K562 (cell line): ENCODE data around the gene PIK3CA. TPM values are rescaled to one million over a fixed set of nuclear protein-coding genes. Genes with fewer than 3 reads are reported as not detected.
A peak's percentile ranks its signal among the peaks of the same experiment; 100 is the strongest.

Experiments used
- ATF7 ChIP-seq: fragments of 450-650 bp; IDR thresholded peaks from 2 replicates; pipeline ENCODE4 v1.7.1; 2014; ENCODE audit warnings: mild to moderate bottlenecking, moderate library complexity
- CAMTA2 ChIP-seq: fragments of 250-450 bp; sonication (Bioruptor Pico); conservative IDR thresholded peaks from 2 replicates; pipeline ENCODE4 v1.5.1; 2022
- CBFA2T2 ChIP-seq: fragments of 450-650 bp; conservative IDR thresholded peaks from 2 replicates; pipeline ENCODE4 v1.6.1; 2017; ENCODE audit warnings: mild to moderate bottlenecking
- CBX1 ChIP-seq: sonication (generic); IDR thresholded peaks from 2 replicates; pipeline ENCODE4 v1.6.1; 2016; ENCODE audit warnings: antibody characterized with exemption, low read depth, mild to moderate bottlenecking
- DDX20 ChIP-seq: fragments of 450-650 bp; IDR thresholded peaks from 2 replicates; pipeline ENCODE4 v1.6.1; 2016; ENCODE audit warnings: missing genetic modification characterization, low read depth, mild to moderate bottlenecking, missing compliant biosample characterization, moderate library complexity
- EHMT2 ChIP-seq: fragments of 450-650 bp; IDR thresholded peaks from 2 replicates; pipeline ENCODE4 v1.6.1; 2018; ENCODE audit warnings: antibody characterized with exemption
- EP300 ChIP-seq: IDR thresholded peaks from 2 replicates; pipeline ENCODE4 v1.6.1; 2012; ENCODE audit warnings: low read length, improper control_type of control experiment
- FOSL1 ChIP-seq: fragments of 200-800 bp; sonication (Bioruptor generic); conservative IDR thresholded peaks from 2 replicates; pipeline ENCODE4 v1.6.1; 2016; ENCODE audit warnings: missing genetic modification characterization, missing compliant biosample characterization
- FOXA3 ChIP-seq, 2 experiments: fragments of 450-650 bp in 1 of 2; sonication (generic) in 1 of 2; formaldehyde crosslinking; IDR thresholded peaks in 1 of 2; conservative IDR thresholded peaks in 1 of 2; 2 replicates each; pipeline versions ENCODE4 v1.4.0 to v1.8.0; 2020 to 2022; ENCODE audit warnings: mild to moderate bottlenecking in 2 of 2, missing genetic modification reagents in 1 of 2
- ID3 ChIP-seq, 2 experiments: fragments of 250-450 bp in 1 of 2; fragments of 450-650 bp in 1 of 2; sonication (Bioruptor Pico) in 1 of 2; IDR thresholded peaks; 2 replicates each; pipeline versions ENCODE4 v1.6.1 to v1.8.0; 2016 to 2021; ENCODE audit warnings: mild to moderate bottlenecking in 2 of 2, moderate library complexity in 2 of 2, missing compliant biosample characterization in 1 of 2, missing genetic modification characterization in 1 of 2
- MECOM ChIP-seq: fragments of 250-450 bp; sonication (Bioruptor Pico); IDR thresholded peaks from 2 replicates; pipeline ENCODE4 v1.8.0; 2022; ENCODE audit warnings: inconsistent platforms
- MNT ChIP-seq, 2 experiments: fragments of 450-650 bp; conservative IDR thresholded peaks; 2 replicates each; pipeline ENCODE4 v1.6.1; 2017; ENCODE audit warnings: mild to moderate bottlenecking in 2 of 2, moderate library complexity in 2 of 2
- NCOR1 ChIP-seq: fragments of 450-650 bp; IDR thresholded peaks from 2 replicates; pipeline ENCODE4 v1.6.1; 2016; ENCODE audit warnings: mild to moderate bottlenecking, moderate library complexity
- RUNX1 ChIP-seq: sonication (generic); IDR thresholded peaks from 2 replicates; pipeline ENCODE4 v1.6.1; 2016; ENCODE audit warnings: antibody characterized with exemption, low read depth
- SMAD4 ChIP-seq: fragments of 250-450 bp; sonication (Bioruptor Pico); conservative IDR thresholded peaks from 2 replicates; pipeline ENCODE4 v1.8.0; 2021; ENCODE audit warnings: inconsistent platforms, mild to moderate bottlenecking, moderate library complexity
- SMARCB1 ChIP-seq: IDR thresholded peaks from 2 replicates; pipeline ENCODE4 v1.6.1; 2011; ENCODE audit warnings: improper control_type of control experiment, low read depth; ENCODE audit not compliant: insufficient read length
- TBL1XR1 ChIP-seq, 2 experiments: IDR thresholded peaks; 2 replicates each; pipeline ENCODE4 v1.6.1; 2012; ENCODE audit warnings: improper control_type of control experiment in 2 of 2, low read length in 2 of 2, mild to moderate bottlenecking in 1 of 2
- TEAD4 ChIP-seq, 2 experiments: sonication (generic) in 1 of 2; formaldehyde crosslinking in 1 of 2; IDR thresholded peaks; 2 replicates each; pipeline versions ENCODE4 v1.6.1 to v1.8.0; 2012 to 2022; ENCODE audit warnings: borderline replicate concordance in 1 of 2, inconsistent platforms in 1 of 2, low read length in 1 of 2, mild to moderate bottlenecking in 1 of 2, missing genetic modification reagents in 1 of 2
- TRIM24 ChIP-seq, 2 experiments: fragments of 450-650 bp; IDR thresholded peaks; 2 replicates each; pipeline ENCODE4 v1.6.1; 2016
- ZFX ChIP-seq: sonication (generic); formaldehyde crosslinking; IDR thresholded peaks from 2 replicates; pipeline ENCODE4 v1.8.0; 2022; ENCODE audit warnings: mild to moderate bottlenecking, missing genetic modification reagents, moderate library complexity
- ZNF444 ChIP-seq: fragments of 250-450 bp; sonication (Bioruptor Pico); IDR thresholded peaks from 2 replicates; pipeline ENCODE4 v1.4.0; 2020; ENCODE audit warnings: mild to moderate bottlenecking, moderate library complexity
- ZNF592 ChIP-seq: fragments of 450-650 bp; IDR thresholded peaks from 2 replicates; pipeline ENCODE4 v1.6.1; 2017; ENCODE audit warnings: antibody characterized with exemption, mild to moderate bottlenecking
- polyA plus RNA-seq, 8 experiments: library from polyadenylated mRNA; depleted of rRNA in 4 of 8; stranded (reverse) in 5 of 8; unstranded in 3 of 8; fragments of >200 nt; fragmentation: Nextera tagmentation in 2 of 8; fragmentation: Illumina TruSeq in 1 of 8; extraction: Ambion mirVana in 2 of 8; extraction: Trizol in 1 of 8; gene quantifications; 2 replicates each; pipeline versions ENCODE4 v1.2.1 to v1.2.3, GENCODE V29; 2011 to 2014; ENCODE audit warnings: inconsistent platforms in 1 of 8, missing spikeins in 1 of 8
- total RNA-seq, 7 experiments: library from RNA; depleted of rRNA in 6 of 7; stranded (reverse); fragments of >200 nt in 6 of 7; fragmentation: Illumina TruSeq in 2 of 7; extraction: Trizol in 2 of 7; gene quantifications; 2 replicates each; pipeline versions ENCODE4 v1.2.1 to v1.2.3, GENCODE V29; 2011 to 2021; ENCODE audit warnings: low replicate concordance in 1 of 7

The PIK3CA gene
- total and polyA plus RNA-seq, 9 of the 15 experiments (the other 6 are each of a cell fraction or from before 2014, with no cell fraction given), result 3.8 to 19.4 (median 10.8) TPM

DNA sequence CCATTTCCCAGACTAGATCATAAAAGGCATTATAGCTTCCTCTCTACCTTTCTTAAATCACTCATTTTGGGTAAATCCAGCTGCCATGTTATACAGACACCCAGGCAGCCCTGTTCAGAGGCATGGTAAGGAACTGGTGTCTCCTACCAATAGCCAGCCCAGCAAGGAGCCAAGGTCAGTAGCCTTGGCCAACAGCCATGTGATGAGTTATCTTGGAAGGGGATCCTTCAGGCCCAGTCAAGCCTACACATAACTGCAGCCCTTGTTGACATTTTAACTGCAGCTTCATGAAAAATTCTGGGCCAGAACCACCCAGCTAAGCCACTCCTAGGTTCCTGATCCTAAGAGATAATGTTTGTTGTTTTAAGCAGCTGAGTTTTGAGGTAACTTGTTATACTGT lies 47.5 kb upstream of the PIK3CA start (continued):
- TF ChIP-seq MNT (conservative IDR thresholded peaks at IDR 0.05) (peak in 1 of 2 experiments; percentile 49; a peak in 1 of 4 replicates), FOXA3 (CRISPR knock-in tag; conservative IDR thresholded peaks at IDR 0.05 in 1 of 2, IDR thresholded peaks at IDR 0.05 in 1 of 2) (peak in 1 of 2 experiments; percentile 90; a peak in 2 of 4 replicates), ZFX (CRISPR knock-in tag) (peak; percentile 37; the same call in 1 of the 2 replicates), NCOR1 (0 out of 2 replicates have a peak, but pooled peaks have one; percentile 35), TRIM24 (IDR thresholded peaks at IDR 0.05) (peak in 1 of 2 experiments; percentile 22; a peak in 1 of 4 replicates), SMAD4 (CRISPR knock-in tag) (peak; percentile 61), DDX20 (tag) (no peak), EP300 (peak; percentile 39; the same call in 1 of the 2 replicates), TBL1XR1 (IDR thresholded peaks at IDR 0.05; ENCODE audit: low read length in 2 of 2) (0 out of 4 replicates have a peak, but pooled peaks of 1 of the 2 experiments have one; percentile 17), FOSL1 (tag) (peak; percentile 64), TEAD4 (IDR thresholded peaks at IDR 0.05; ENCODE audit: low read length) (peak; percentile 32; the same call in 1 of the 2 replicates), TEAD4 (CRISPR knock-in tag; IDR thresholded peaks at IDR 0.05; ENCODE audit: borderline replicate concordance) (no peak), SMARCB1 (no peak), EHMT2 (peak; percentile 97), CBX1 (no peak), RUNX1 (no peak), MECOM (CRISPR knock-in tag) (peak; percentile 48; the same call in 1 of the 2 replicates), ATF7 (peak; percentile 49; the same call in 1 of the 2 replicates), CBFA2T2 (0 out of 2 replicates have a peak, but pooled peaks have one; percentile 14), CAMTA2 (CRISPR knock-in tag) (no peak), ZNF592 (peak; percentile 71), ID3 (CRISPR knock-in tag; IDR thresholded peaks at IDR 0.05) (no peak), ID3 (tag; IDR thresholded peaks at IDR 0.05) (peak; percentile 51; the same call in 1 of the 2 replicates), ZNF444 (CRISPR knock-in tag) (no peak)
